Activated T-cell treated with anti-CD3 and anti-CD28 coated beads, Interleukin-2, amount 50 U/mL, for 4 hours (primary cell): ENCODE data around the gene HOXB5. TPM values are rescaled to one million over a fixed set of nuclear protein-coding genes. Genes with fewer than 3 reads are reported as not detected.

ENCODE experiments used
- total RNA-seq, 3 donors: library from RNA; stranded (reverse); gene quantifications; one replicate each; pipeline ENCODE4 v1.2.1, GENCODE V29; 2021

Gene HOXB5
- total RNA-seq, 3 donors from 2014 or later, result 0.08 TPM; not detected in 2

Other genes with a start within 250 kb of the HOXB5 start
- gene SKAP1, start 163.6 kb downstream of the HOXB5 start, total RNA-seq, result 10 to 100 TPM; 25.8 to 33.9 (median 28.7) TPM
- not detected for gene HOXB1, start 62.8 kb downstream of the HOXB5 start, total RNA-seq
- gene HOXB2, start 48.7 kb downstream of the HOXB5 start, total RNA-seq, result 10 to 100 TPM; 12.9 to 21.3 (median 12.9) TPM
- 1 to 10 TPM in 2 of 3 donors, under 1 TPM in 1; 0.94 to 1.6 (median 1.4) TPM for gene HOXB4, start 15.4 kb downstream of the HOXB5 start, total RNA-seq
- 1 to 10 TPM in 1 of 3 donors, under 1 TPM in 2; 0.50 to 1.0 (median 0.81) TPM for gene HOXB3, start 3.5 kb downstream of the HOXB5 start, total RNA-seq
- gene HOXB6, start 11.2 kb upstream of the HOXB5 start, total RNA-seq, result under 1 TPM in 2 of 3 donors, not detected in 1; 0.24 to 0.27 TPM
- gene HOXB7, start 17.2 kb upstream of the HOXB5 start, total RNA-seq, result under 1 TPM; 0.18 to 0.43 (median 0.38) TPM
- under 1 TPM in 2 of 3 donors, not detected in 1; 0.14 to 0.18 TPM for gene HOXB8, start 21.5 kb upstream of the HOXB5 start, total RNA-seq
- 1 to 10 TPM in 2 of 3 donors, under 1 TPM in 1; 0.63 to 1.4 (median 1.2) TPM for gene HOXB9, start 32.6 kb upstream of the HOXB5 start, total RNA-seq
- gene PRAC1, start 128.7 kb upstream of the HOXB5 start, total RNA-seq, result not detected
- not detected for gene PRAC2, start 129.4 kb upstream of the HOXB5 start, total RNA-seq
- under 1 TPM in 1 of 3 donors, not detected in 2; 0.11 TPM for gene HOXB13, start 135.0 kb upstream of the HOXB5 start, total RNA-seq
- not detected for gene TTLL6, start 223.4 kb upstream of the HOXB5 start, total RNA-seq
- gene CALCOCO2, start 237.3 kb upstream of the HOXB5 start, total RNA-seq, result 10 to 100 TPM; 34.0 to 45.5 (median 34.3) TPM